ENCODE data around the gene TSHZ2. TPM values are rescaled to one million over a fixed set of nuclear protein-coding genes. Genes with fewer than 3 reads are reported as not detected.

Gene TSHZ2, protein sequence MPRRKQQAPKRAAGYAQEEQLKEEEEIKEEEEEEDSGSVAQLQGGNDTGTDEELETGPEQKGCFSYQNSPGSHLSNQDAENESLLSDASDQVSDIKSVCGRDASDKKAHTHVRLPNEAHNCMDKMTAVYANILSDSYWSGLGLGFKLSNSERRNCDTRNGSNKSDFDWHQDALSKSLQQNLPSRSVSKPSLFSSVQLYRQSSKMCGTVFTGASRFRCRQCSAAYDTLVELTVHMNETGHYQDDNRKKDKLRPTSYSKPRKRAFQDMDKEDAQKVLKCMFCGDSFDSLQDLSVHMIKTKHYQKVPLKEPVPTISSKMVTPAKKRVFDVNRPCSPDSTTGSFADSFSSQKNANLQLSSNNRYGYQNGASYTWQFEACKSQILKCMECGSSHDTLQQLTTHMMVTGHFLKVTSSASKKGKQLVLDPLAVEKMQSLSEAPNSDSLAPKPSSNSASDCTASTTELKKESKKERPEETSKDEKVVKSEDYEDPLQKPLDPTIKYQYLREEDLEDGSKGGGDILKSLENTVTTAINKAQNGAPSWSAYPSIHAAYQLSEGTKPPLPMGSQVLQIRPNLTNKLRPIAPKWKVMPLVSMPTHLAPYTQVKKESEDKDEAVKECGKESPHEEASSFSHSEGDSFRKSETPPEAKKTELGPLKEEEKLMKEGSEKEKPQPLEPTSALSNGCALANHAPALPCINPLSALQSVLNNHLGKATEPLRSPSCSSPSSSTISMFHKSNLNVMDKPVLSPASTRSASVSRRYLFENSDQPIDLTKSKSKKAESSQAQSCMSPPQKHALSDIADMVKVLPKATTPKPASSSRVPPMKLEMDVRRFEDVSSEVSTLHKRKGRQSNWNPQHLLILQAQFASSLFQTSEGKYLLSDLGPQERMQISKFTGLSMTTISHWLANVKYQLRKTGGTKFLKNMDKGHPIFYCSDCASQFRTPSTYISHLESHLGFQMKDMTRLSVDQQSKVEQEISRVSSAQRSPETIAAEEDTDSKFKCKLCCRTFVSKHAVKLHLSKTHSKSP (N-terminal part only)
- 4.4 and 5.4 TPM in 2 replicates for total RNA-seq

DNA sequence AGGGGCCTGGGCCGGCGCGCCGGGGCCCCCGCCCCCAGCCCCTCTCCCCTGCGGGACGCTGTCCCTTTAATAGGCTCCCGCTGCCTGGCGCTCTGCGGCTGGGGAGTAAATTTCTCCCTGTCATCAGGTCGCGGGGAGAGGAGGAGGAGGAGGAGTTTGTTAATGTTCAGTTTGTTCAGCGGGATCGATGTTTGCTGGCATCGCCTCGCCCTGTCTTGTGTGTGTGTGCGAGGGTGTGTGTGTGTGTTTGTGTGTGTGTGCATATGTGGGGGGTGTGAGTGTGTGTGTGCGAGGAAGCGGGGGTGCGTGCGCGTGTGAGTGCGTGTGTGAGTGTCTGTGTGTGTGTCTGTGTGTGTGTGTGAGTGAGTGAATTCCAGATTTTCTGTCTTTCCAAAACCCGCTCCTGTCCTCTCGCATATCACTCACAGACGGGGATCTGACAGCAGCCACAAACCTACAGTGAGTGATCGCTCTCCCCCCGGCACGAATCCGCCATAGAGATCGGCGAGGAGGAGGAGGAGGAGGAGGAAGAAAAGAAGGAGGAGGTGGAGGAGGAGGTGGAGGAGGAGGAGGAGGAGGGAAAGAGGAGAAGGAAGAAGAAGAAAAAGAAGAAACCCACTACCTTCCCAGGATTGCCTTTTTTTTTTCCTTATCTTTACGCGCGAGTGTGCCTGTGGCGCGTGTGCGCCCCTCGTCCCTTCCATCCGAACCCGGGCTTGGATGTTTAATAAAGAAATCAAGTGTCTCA, at the start of gene TSHZ2:
Gene TSHZ2 (plus strand): TSS at position 169 of the 748 bp plus-strand sequence. CDS start 936 bp downstream, outside the sequence.

